ENCODE results near the gene STRADB. TPM values are rescaled to one million over a fixed set of nuclear protein-coding genes. Genes with fewer than 3 reads are reported as not detected.

Gene STRADB
- total and polyA plus RNA-seq, 2 of the 4 experiments (the other 2 are of a cell fraction): 14.9 to 31.5 TPM

- BruUV-seq (replicated peaks): no TSS peak
- intact Hi-C loops (cut with micrococcal nuclease): no loop called here
- dilution Hi-C loops (cut with HindIII; ENCODE audit: low sequenced_read_pairs, unreplicated experiment): no loop called here
- Histone ChIP-seq H3K9ac (ENCODE audit: low read depth, low read length) (no peak overlapping the region), H4K91ac (ENCODE audit: insufficient read depth, low read depth, low read length) (no peak overlapping the region), H3K14ac (replicated peaks; ENCODE audit: low read depth, low read length) (no peak overlapping the region), H4K8ac (ENCODE audit: low read depth in 2 of 2, low read length in 2 of 2) (no peak overlapping the region), H3K9me3 (ENCODE audit: control insufficient read depth, insufficient read depth, low read length) (no peaks in the 10 kb centered on the region), H2BK15ac (ENCODE audit: low read depth, low read length) (no peak overlapping the region), H2BK5ac (ENCODE audit: low read depth, low read length, poor library complexity, severe bottlenecking) (no peak overlapping the region), H3K4ac (ENCODE audit: low read depth, low read length) (no peak overlapping the region), H3K4me1 (ENCODE audit: control insufficient read depth, insufficient read depth, low read length) (no peaks in the 10 kb centered on the region), H3K27me3 (ENCODE audit: control insufficient read depth, insufficient read depth, low read length) (no peaks in the 10 kb centered on the region), H2BK20ac (ENCODE audit: low read depth, low read length) (no peak overlapping the region), H2AFZ (replicated peaks; ENCODE audit: low read length, poor library complexity) (no peak overlapping the region), H3K79me1 (ENCODE audit: low read depth in 1 of 2, low read length in 2 of 2) (peaks cover 30 to 42% of the 10 kb centered on the region in 2 experiments), H3K56ac (ENCODE audit: extremely low read depth, insufficient read depth, low read length) (no peak overlapping the region), H3K9me1 (ENCODE audit: insufficient read depth, low read length) (no peaks in the 10 kb centered on the region), H3K4me2 (ENCODE audit: low read depth, low read length) (no peak overlapping the region), H2AK9ac (replicated peaks; ENCODE audit: low read depth, low read length, poor library complexity) (no peak overlapping the region), H2BK120ac (ENCODE audit: low read depth, low read length) (no peak overlapping the region), H3K23ac (ENCODE audit: low read depth, low read length) (no peak overlapping the region), H3K36me3 (ENCODE audit: control insufficient read depth, insufficient read depth, low read length) (no peaks in the 10 kb centered on the region), H3K27ac (ENCODE audit: insufficient read depth, low read length) (no peak overlapping the region), H4K5ac (ENCODE audit: low read depth, low read length) (peak overlapping the region; percentile 31; the same call in 1 of the 2 replicates), H3K4me3 (ENCODE audit: insufficient read depth, low read depth, low read length) (no peak overlapping the region), H4K20me1 (ENCODE audit: insufficient read depth, low read length) (no peaks in the 10 kb centered on the region; the same call in none of the 2 replicates), H3K18ac (ENCODE audit: low read depth, low read length) (no peak overlapping the region), H2AK5ac (ENCODE audit: low read depth, low read length) (no peak overlapping the region)
- POLR2A ChIA-PET (ENCODE audit: unreplicated experiment): no interaction called here
- in situ Hi-C loops (cut with MboI; ENCODE audit: low sequenced_read_pairs): no loop called here
- WGBS, 2 experiments (ENCODE audit: extremely low coverage in 2 of 2, insufficient read length in 1 of 2): no CpG with 5 or more reads among the region's 1 CpG
- no peak for DNase-seq
- CTCF ChIA-PET: interaction anchor here (0.6 kb wide), 1 partner anchor 142 kb away, joined by 3 read pairs; no protein-coding TSS in a partner anchor
- TF ChIP-seq BHLHE40 (IDR thresholded peaks at IDR 0.05; ENCODE audit: low read depth, low read length): no peak
- no peak for ATAC-seq (ENCODE audit: low read depth)
Measured at GRCh38 chr2:201440182-201440581, 11.4 kb upstream of the STRADB start.
